Inferior parietal cortex (tissue), 1 donor: Measurements from ENCODE around the gene PRUNE1.

Experiments
- DNase-seq: peaks from one replicate; pipeline ENCODE4 v3.0.0-alpha.2; 2016; ENCODE audit errors: extremely low spot score

PRUNE1 gene

GRCh38 chr1:151049458-151049857, 41.2 kb downstream of the PRUNE1 start:
- DNase-seq: no peak

- DNase-seq: no peak
Measured at GRCh38 chr1:151050051-151050688, 41.9 kb downstream of the PRUNE1 start.

GRCh38 chr1:151051356-151052009, 43.2 kb downstream of the PRUNE1 start:
- no peak for DNase-seq

- no peak for DNase-seq
Measured at GRCh38 chr1:151054971-151055547, 46.8 kb downstream of the PRUNE1 start.

- no peak for DNase-seq
Measured at GRCh38 chr1:151055581-151055980, 47.3 kb downstream of the PRUNE1 start.

- no peak for DNase-seq
Measured at GRCh38 chr1:151056149-151056548, 47.9 kb downstream of the PRUNE1 start.

- no peak for DNase-seq
Measured at GRCh38 chr1:151058692-151059091, 50.4 kb downstream of the PRUNE1 start.

GRCh38 chr1:151059109-151060006, 51.1 kb downstream of the PRUNE1 start, which contains the start of gene CDC42SE1:
Gene CDC42SE1, minus strand, starts transcription at chr1:151059622. Its CDS starts 3,892 bp downstream, at chr1:151055730.
- peak; percentile 80 for DNase-seq

- DNase-seq: peak; percentile 72
Measured at GRCh38 chr1:151060007-151060656, 51.9 kb downstream of the PRUNE1 start, which contains the start of gene MLLT11. Gene MLLT11, plus strand, starts transcription at chr1:151060397. Its CDS starts 6,828 bp downstream, at chr1:151067225.

- DNase-seq: no peak
Measured at GRCh38 chr1:151060657-151061421, 52.6 kb downstream of the PRUNE1 start.

GRCh38 chr1:151061704-151062103, 53.5 kb downstream of the PRUNE1 start:
- DNase-seq: no peak

GRCh38 chr1:151062741-151063371, 54.6 kb downstream of the PRUNE1 start:
- no peak for DNase-seq

GRCh38 chr1:151065089-151065645, 56.9 kb downstream of the PRUNE1 start:
- DNase-seq: no peak

GRCh38 chr1:151067185-151067584, 58.9 kb downstream of the PRUNE1 start:
- no peak for DNase-seq

GRCh38 chr1:151069103-151069486, 60.8 kb downstream of the PRUNE1 start:
- no peak for DNase-seq

GRCh38 chr1:151070474-151071276, 62.4 kb downstream of the PRUNE1 start, which contains the start of gene GABPB2:
Gene GABPB2, plus strand, starts transcription at chr1:151070761. Its CDS starts 17,429 bp downstream, at chr1:151088190.
- DNase-seq: peak; percentile 92

- DNase-seq: no peak
Measured at GRCh38 chr1:151072224-151072623, 64.0 kb downstream of the PRUNE1 start.
